HCT116 (cell line): ENCODE measurements around the gene LIMA1. TPM values are rescaled to one million over a fixed set of nuclear protein-coding genes. Genes with fewer than 3 reads are reported as not detected.

Experiments used
- ATAC-seq: fragments of 200-7000 bp; cut with Tn5 transposase; 2 replicates; pipeline ENCODE4 v1.9.1; 2020; ENCODE audit warnings: mild to moderate bottlenecking, moderate library complexity
- BruUV-seq: library from RNA; stranded (reverse); fragments of 400-500 nt; replicated peaks from 2 replicates; lab custom pipeline; 2021; lab: Mats Ljungman, UMichigan
- CTCF ChIA-PET: fragments of 300-600 bp; sonication (Branson Sonifier 250); formaldehyde crosslinking; loops from one replicate; lab custom pipeline; 2021; ENCODE audit warnings: antibody characterized with exemption; lab: Charles Lee
- POLR2A ChIA-PET: fragments of 300-600, 350-600 bp; sonication (Branson Sonifier 250); formaldehyde crosslinking; loops from one replicate; lab custom pipeline; 2021; ENCODE audit warnings: antibody characterized with exemption; lab: Charles Lee
- RAD21 ChIA-PET, 2 experiments: fragments of 300-600 bp; sonication (Branson Sonifier 250); formaldehyde crosslinking; loops; one replicate each; lab custom pipeline; 2023; ENCODE audit warnings: low total read pairs in 2 of 2; ENCODE audit not compliant: uncharacterized antibody in 2 of 2, unreplicated experiment in 2 of 2, low non-redundant PET in 1 of 2; lab: Charles Lee
- DNase-seq: peaks from one replicate; pipeline ENCODE4 v3.0.0-alpha.2; 2010; ENCODE audit warnings: low read depth, low spot score
- H2AFZ ChIP-seq: fragments of 200-600 bp; shearing (Covaris generic), sonication (generic); 2 replicates; pipeline ENCODE4 v1.6.1; 2017; ENCODE audit warnings: low read depth, mixed run types, mixed read lengths, antibody characterized with exemption, low read length; ENCODE audit not compliant: poor library complexity, severe bottlenecking
- H3K27ac ChIP-seq: 2 replicates; pipeline ENCODE4 v1.5.1; 2012; ENCODE audit warnings: low read depth, low read length
- H3K27me3 ChIP-seq: fragments of 200-600 bp; sonication (generic); 2 replicates; pipeline ENCODE4 v1.6.1; 2016; ENCODE audit warnings: mixed run types, low read length, mixed read lengths; ENCODE audit not compliant: insufficient read depth
- H3K36me3 ChIP-seq, 2 experiments: fragments of 200-500 bp in 1 of 2; fragments of 200-600 bp in 1 of 2; sonication (Bioruptor generic) in 1 of 2; sonication (generic) in 1 of 2; 2 replicates each; pipeline versions ENCODE4 v1.5.1 to v1.6.1; 2014 to 2016; ENCODE audit warnings: low read length in 2 of 2, inconsistent platforms in 1 of 2, mixed read lengths in 1 of 2, mixed run types in 1 of 2; ENCODE audit not compliant: insufficient read depth in 2 of 2, control insufficient read depth in 1 of 2
- H3K4me1 ChIP-seq, 2 experiments: fragments of 200-600 bp in 1 of 2; sonication (generic) in 1 of 2; 2 replicates each; pipeline versions ENCODE4 v1.5.1 to v1.6.1; 2012 to 2017; ENCODE audit warnings: low read length in 2 of 2, inconsistent platforms in 1 of 2, mild to moderate bottlenecking in 1 of 2, mixed read lengths in 1 of 2, mixed run types in 1 of 2, moderate library complexity in 1 of 2; ENCODE audit not compliant: insufficient read depth in 2 of 2, control insufficient read depth in 1 of 2
- H3K4me2 ChIP-seq: fragments of 200-600 bp; sonication (generic); 2 replicates; pipeline ENCODE4 v1.6.1; 2017; ENCODE audit warnings: mixed run types, low read length, mixed read lengths
- H3K4me3 ChIP-seq, 2 experiments: fragments of 200-600 bp in 1 of 2; sonication (generic) in 1 of 2; replicated peaks in 1 of 2; 2 replicates each; pipeline ENCODE4 v1.5.1; 2011 to 2016; ENCODE audit warnings: low read length in 2 of 2, control low read depth in 1 of 2, low read depth in 1 of 2, mild to moderate bottlenecking in 1 of 2, mixed read lengths in 1 of 2, mixed run types in 1 of 2
- H3K79me2 ChIP-seq: fragments of 200-600 bp; sonication (generic); 2 replicates; pipeline ENCODE4 v1.6.1; 2017; ENCODE audit warnings: mild to moderate bottlenecking, mixed run types, low read length, moderate library complexity, mixed read lengths; ENCODE audit not compliant: insufficient read depth
- H3K9ac ChIP-seq: fragments of 200-600 bp; sonication (generic); 2 replicates; pipeline ENCODE4 v1.6.1; 2016; ENCODE audit warnings: low read length, mixed read lengths
- H3K9me2 ChIP-seq: fragments of 200-600 bp; sonication (generic), shearing (Covaris generic); 2 replicates; pipeline ENCODE4 v1.6.1; 2017; ENCODE audit warnings: mixed run types, mild to moderate bottlenecking, moderate library complexity; ENCODE audit not compliant: insufficient read depth
- H3K9me3 ChIP-seq, 2 experiments: fragments of 200-500 bp in 1 of 2; fragments of 200-600 bp in 1 of 2; sonication (Bioruptor generic) in 1 of 2; sonication (generic) in 1 of 2; 2 replicates each; pipeline ENCODE4 v1.6.1; 2014 to 2017; ENCODE audit warnings: low read length in 2 of 2, mixed read lengths in 2 of 2, inconsistent platforms in 1 of 2, low read depth in 1 of 2, mild to moderate bottlenecking in 1 of 2, mixed run types in 1 of 2, moderate library complexity in 1 of 2; ENCODE audit not compliant: control insufficient read depth in 1 of 2, insufficient read depth in 1 of 2
- H4K20me1 ChIP-seq: fragments of 200-600 bp; sonication (generic), shearing (Covaris generic); 2 replicates; pipeline ENCODE4 v1.6.1; 2017; ENCODE audit warnings: mixed run types, mild to moderate bottlenecking, moderate library complexity; ENCODE audit not compliant: insufficient read depth
- CTCF ChIP-seq, 3 experiments: fragments of 200-600 bp in 1 of 3; sonication (generic) in 1 of 3; IDR thresholded peaks in 2 of 3; conservative IDR thresholded peaks in 1 of 3; 2 replicates each; pipeline ENCODE4 v1.5.1; 2012 to 2017; ENCODE audit warnings: low read depth in 2 of 3, low read length in 2 of 3, antibody characterized with exemption in 1 of 3, borderline replicate concordance in 1 of 3, control low read depth in 1 of 3, mild to moderate bottlenecking in 1 of 3, mixed read lengths in 1 of 3, mixed run types in 1 of 3, moderate library complexity in 1 of 3; ENCODE audit not compliant: insufficient read depth in 1 of 3
- SIN3A ChIP-seq: IDR thresholded peaks from 2 replicates; pipeline ENCODE4 v1.6.1; 2012; ENCODE audit warnings: low read depth
- SRF ChIP-seq: IDR thresholded peaks from 2 replicates; pipeline ENCODE4 v1.6.1; 2012; ENCODE audit warnings: low read depth
- ZBTB33 ChIP-seq: IDR thresholded peaks from 2 replicates; pipeline ENCODE4 v1.6.1; 2011; ENCODE audit warnings: mild to moderate bottlenecking, low read length, moderate library complexity; ENCODE audit not compliant: insufficient replicate concordance; ENCODE audit errors: extremely low read depth
- intact Hi-C: fragments of 100-400 bp; cut with micrococcal nuclease; formaldehyde crosslinking; loops from 2 replicates; pipeline ENCODE4 v1.10.0; 2022
- total RNA-seq: library from RNA; stranded (reverse); gene quantifications from one replicate; pipeline ENCODE4 v1.2.1, GENCODE V29; 2021; ENCODE audit not compliant: unreplicated experiment

LIMA1 gene
- total RNA-seq, 1 experiment from 2014 or later, result 79.6 TPM

GRCh38 chr12:50205648-50206047, 77.7 kb downstream of the LIMA1 start:
- no peak overlapping the region for H3K4me3 ChIP-seq
- TF ChIP-seq CTCF (IDR thresholded peaks at IDR 0.05 in 2 of 3, conservative IDR thresholded peaks at IDR 0.05 in 1 of 3; ENCODE audit: borderline replicate concordance in 1 of 3, insufficient read depth in 1 of 3, low read depth in 2 of 3, low read length in 2 of 3) (no peak), SIN3A (no peak), SRF (no peak), ZBTB33 (no peak)
- no peak overlapping the region for H2AFZ ChIP-seq
- peaks cover 34% of the 10 kb centered on the region for H3K79me2 ChIP-seq
- POLR2A ChIA-PET, result interaction anchor here (1.0 kb wide), 1 partner anchor 121 kb away, joined by 4 read pairs; the partner anchor contains the start of gene SMARCD1
- H3K27ac ChIP-seq, result no peak overlapping the region
- peaks cover 31 to 68% of the 10 kb centered on the region in 2 experiments for H3K4me1 ChIP-seq
- H3K4me2 ChIP-seq, result no peak overlapping the region
- DNase-seq (no peak), ATAC-seq (no peak)
- no peaks in the 10 kb centered on the region for H3K9me2 ChIP-seq
- no peaks in the 10 kb centered on the region for H3K27me3 ChIP-seq
- peaks cover 2 to 8% of the 10 kb centered on the region in 2 experiments; a peak in 3 of 4 replicates for H3K36me3 ChIP-seq
- no peaks in the 10 kb centered on the region for H3K9me3 ChIP-seq
- intact Hi-C loops, result no loop called here
- RAD21 ChIA-PET, result interaction anchor here in 1 of 2 experiments (1.1 kb wide), 1 partner anchor 109 kb away, joined by 3 read pairs; no protein-coding TSS in a partner anchor
- CTCF ChIA-PET, result interaction anchor here (1.2 kb wide), 1 partner anchor 94 kb away, joined by 4 read pairs; the partner anchor contains the start of gene COX14
- no peak overlapping the region for H3K9ac ChIP-seq
- BruUV-seq, result no TSS peak
- H4K20me1 ChIP-seq, result no peaks in the 10 kb centered on the region
